RWPE2 (cell line): ENCODE measurements around the gene FRS3.
"Not testable (repeated sequence)": the region's sequence is repeated elsewhere in the genome, so short reads cannot be mapped to it uniquely, and the experiment has no call there.

ENCODE experiments used
- ATAC-seq: fragments of 200-7000 bp; cut with Tn5 transposase; 3 replicates; pipeline ENCODE4 v1.9.1; 2021; ENCODE audit warnings: low read depth
- DNase-seq: peaks from one replicate; pipeline ENCODE4 v3.0.0-alpha.2; 2020; ENCODE audit warnings: low spot score
- H3K27ac ChIP-seq: fragments of 450-650 bp; 2 replicates; pipeline ENCODE4 v1.5.1; 2017; ENCODE audit warnings: mild to moderate bottlenecking; ENCODE audit not compliant: poor library complexity, severe bottlenecking
- H3K27me3 ChIP-seq: fragments of 250-450 bp; sonication (Bioruptor Pico); 2 replicates; pipeline ENCODE4 v1.5.1; 2021; ENCODE audit warnings: mild to moderate bottlenecking, moderate library complexity; ENCODE audit not compliant: insufficient read depth, poor library complexity, severe bottlenecking
- H3K36me3 ChIP-seq: fragments of 250-450 bp; sonication (Bioruptor Pico); 2 replicates; pipeline ENCODE4 v1.5.1; 2020; ENCODE audit warnings: low read depth, mild to moderate bottlenecking, moderate library complexity
- H3K4me1 ChIP-seq: fragments of 250-450 bp; sonication (Bioruptor Pico); 2 replicates; pipeline ENCODE4 v1.5.1; 2021; ENCODE audit warnings: mild to moderate bottlenecking, moderate library complexity; ENCODE audit not compliant: insufficient read depth, poor library complexity, severe bottlenecking
- H3K4me3 ChIP-seq: fragments of 250-450 bp; sonication (Bioruptor Pico); 2 replicates; pipeline ENCODE4 v1.5.1; 2021; ENCODE audit warnings: mild to moderate bottlenecking, moderate library complexity; ENCODE audit not compliant: severe bottlenecking
- H3K9me3 ChIP-seq: fragments of 250-450 bp; sonication (Bioruptor Pico); 2 replicates; pipeline ENCODE4 v1.5.1; 2021; ENCODE audit warnings: mild to moderate bottlenecking, moderate library complexity; ENCODE audit not compliant: severe bottlenecking
- CTCF ChIP-seq: fragments of 450-650 bp; IDR thresholded peaks from one replicate; pipeline ENCODE4 v1.5.1; 2017; ENCODE audit warnings: mild to moderate bottlenecking, moderate library complexity; ENCODE audit not compliant: poor library complexity, severe bottlenecking

FRS3 gene

GRCh38 chr6:41769376-41769775 lies 10.3 kb downstream of the FRS3 start:
- H3K9me3 ChIP-seq, result no peaks in the 10 kb centered on the region
- peaks cover 18% of the 10 kb centered on the region for H3K36me3 ChIP-seq
- no peak for TF ChIP-seq CTCF
- no peak for DNase-seq
- H3K4me3 ChIP-seq, result no peak overlapping the region
- no peak for ATAC-seq
- no peaks in the 10 kb centered on the region for H3K27me3 ChIP-seq
- peaks cover 7% of the 10 kb centered on the region for H3K4me1 ChIP-seq
- no peak overlapping the region for H3K27ac ChIP-seq

- peaks cover 7% of the 10 kb centered on the region for H3K4me1 ChIP-seq
- H3K36me3 ChIP-seq, result peaks cover 16% of the 10 kb centered on the region
- no peak for DNase-seq
- peak overlapping the region; percentile 2 for H3K27ac ChIP-seq
- H3K4me3 ChIP-seq, result no peak overlapping the region
- no peak for TF ChIP-seq CTCF
- H3K27me3 ChIP-seq, result no peaks in the 10 kb centered on the region
- no peak for ATAC-seq
- no peaks in the 10 kb centered on the region for H3K9me3 ChIP-seq
Observed at GRCh38 chr6:41768545-41769308, 11.0 kb downstream of the FRS3 start.

GRCh38 chr6:41767112-41767833 lies 12.4 kb downstream of the FRS3 start:
- H3K4me1 ChIP-seq, result peaks cover 7% of the 10 kb centered on the region
- H3K4me3 ChIP-seq, result no peak overlapping the region
- no peaks in the 10 kb centered on the region for H3K9me3 ChIP-seq
- TF ChIP-seq CTCF, result no peak
- ATAC-seq (peak; percentile 86), DNase-seq (no peak)
- peaks cover 7% of the 10 kb centered on the region; the same call in 1 of the 2 replicates for H3K36me3 ChIP-seq
- H3K27ac ChIP-seq, result no peak overlapping the region
- H3K27me3 ChIP-seq, result no peaks in the 10 kb centered on the region

GRCh38 chr6:41766043-41766664 lies 13.5 kb downstream of the FRS3 start:
- DNase-seq, H3K27me3 ChIP-seq, H3K27ac ChIP-seq, H3K36me3 ChIP-seq, H3K4me1 ChIP-seq, H3K4me3 ChIP-seq, H3K9me3 ChIP-seq, ATAC-seq: not testable (repeated sequence)

GRCh38 chr6:41763470-41763869 lies 16.2 kb downstream of the FRS3 start:
- no peak overlapping the region for H3K4me3 ChIP-seq
- no peak for DNase-seq
- H3K9me3 ChIP-seq, result no peaks in the 10 kb centered on the region
- no peak for TF ChIP-seq CTCF
- ATAC-seq, result no peak
- H3K27ac ChIP-seq, result no peak overlapping the region
- H3K4me1 ChIP-seq, result peaks cover 7% of the 10 kb centered on the region
- no peaks in the 10 kb centered on the region for H3K27me3 ChIP-seq
- no peaks in the 10 kb centered on the region for H3K36me3 ChIP-seq
